Muscle layer of duodenum (tissue), 2 donors: ENCODE measurements around the gene EEPD1.

Source experiments
- H3K27ac ChIP-seq: one replicate; pipeline ENCODE4 v1.7.0; 2013; ENCODE audit warnings: mild to moderate bottlenecking, low read length
- H3K27me3 ChIP-seq: one replicate; pipeline ENCODE4 v1.7.0; 2013; ENCODE audit warnings: low read depth, mild to moderate bottlenecking, control low read depth, low read length
- H3K36me3 ChIP-seq, 2 donors: one replicate each; pipeline ENCODE4 v1.7.0; 2013; ENCODE audit warnings: low read length in 2 of 2, control low read depth in 1 of 2, mild to moderate bottlenecking in 1 of 2; ENCODE audit not compliant: insufficient read depth in 2 of 2, control insufficient read depth in 1 of 2
- H3K4me1 ChIP-seq, 2 donors: one replicate each; pipeline ENCODE4 v1.7.0; 2013; ENCODE audit warnings: low read length in 2 of 2, mild to moderate bottlenecking in 2 of 2, control low read depth in 1 of 2, moderate library complexity in 1 of 2; ENCODE audit not compliant: insufficient read depth in 2 of 2, control insufficient read depth in 1 of 2
- H3K4me3 ChIP-seq, 2 donors: one replicate each; pipeline ENCODE4 v1.7.0; 2013; ENCODE audit warnings: low read length in 2 of 2, low read depth in 1 of 2, mild to moderate bottlenecking in 1 of 2
- H3K9me3 ChIP-seq, 2 donors: one replicate each; pipeline ENCODE4 v1.7.0; 2013; ENCODE audit warnings: low read length in 2 of 2, control low read depth in 1 of 2, mild to moderate bottlenecking in 1 of 2; ENCODE audit not compliant: control insufficient read depth in 1 of 2
- donor health status: healthy.

Gene EEPD1

DNA sequence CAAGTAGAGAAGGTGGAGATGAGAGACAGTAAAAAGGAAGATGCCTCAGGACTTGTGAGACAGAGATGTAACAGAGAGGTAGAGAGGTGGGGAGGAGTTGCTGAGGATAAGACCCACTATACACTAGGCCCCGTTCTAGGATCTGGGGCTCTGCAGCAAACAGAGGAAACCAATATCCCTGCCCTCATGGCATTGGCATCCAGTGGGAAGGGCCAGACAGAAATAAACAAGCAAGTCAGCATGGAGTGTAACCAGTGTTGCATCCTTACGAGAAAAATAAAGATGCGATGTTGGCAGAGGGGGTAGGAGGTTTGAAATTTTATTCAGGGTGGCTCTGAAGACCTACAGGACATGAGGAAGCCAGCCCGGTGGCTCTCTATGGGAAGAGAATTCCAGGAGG is 22.0 kb upstream of the EEPD1 start:
- peaks cover 8 to 16% of the 10 kb centered on the region in 2 donors for H3K4me1 ChIP-seq

DNA sequence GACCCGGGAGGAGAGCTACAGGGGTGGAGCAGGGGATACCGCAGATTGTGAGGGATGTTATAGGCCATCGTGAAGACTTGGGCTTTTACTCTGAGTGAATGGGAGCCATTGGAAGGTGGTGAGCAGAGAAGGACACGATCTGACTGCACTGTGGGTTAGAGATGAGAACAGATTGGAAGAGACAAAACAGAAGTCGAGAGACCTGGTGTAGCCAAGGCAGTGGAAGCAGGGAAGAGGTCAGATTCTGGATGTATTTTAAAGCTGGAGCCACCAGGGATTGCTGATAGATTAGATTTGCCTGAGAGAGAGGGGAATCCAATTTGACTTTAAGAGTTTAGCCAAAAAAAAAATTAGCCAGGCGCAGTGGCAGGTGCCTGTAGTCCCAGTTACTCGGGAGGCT is 21.6 kb upstream of the EEPD1 start:
- Histone ChIP-seq H3K4me1 (peaks cover 8 to 16% of the 10 kb centered on the region in 2 donors), H3K4me3 (no peak overlapping the region), H3K36me3 (no peaks in the 10 kb centered on the region), H3K27me3 (no peaks in the 10 kb centered on the region), H3K27ac (no peak overlapping the region), H3K9me3 (no peaks in the 10 kb centered on the region)

More for the DNA sequence above, 22.0 kb upstream of the EEPD1 start:
- no peak overlapping the region for H3K4me3 ChIP-seq
- no peaks in the 10 kb centered on the region for H3K9me3 ChIP-seq
- no peaks in the 10 kb centered on the region for H3K36me3 ChIP-seq
- no peaks in the 10 kb centered on the region for H3K27me3 ChIP-seq
- no peak overlapping the region for H3K27ac ChIP-seq

DNA sequence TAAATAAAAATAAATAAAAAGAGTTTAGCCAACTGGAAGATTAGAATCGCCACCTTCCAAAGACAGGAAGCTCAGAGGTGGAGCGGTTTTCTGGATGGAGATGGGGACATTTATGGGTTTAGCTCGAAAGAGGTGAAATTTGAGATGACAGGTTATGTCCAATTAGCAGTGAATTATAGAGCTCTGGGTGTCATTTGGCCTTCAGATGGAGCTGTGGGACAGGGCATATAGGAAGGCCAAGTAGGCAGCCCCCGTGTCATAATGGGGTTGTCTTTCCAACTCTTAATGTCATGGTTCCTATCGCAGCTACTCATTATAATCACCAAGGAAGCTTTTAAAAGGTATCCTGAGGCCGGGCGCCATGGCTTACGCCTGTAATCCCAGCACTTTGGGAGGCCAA is 21.0 kb upstream of the EEPD1 start:
- Histone ChIP-seq H3K9me3 (no peaks in the 10 kb centered on the region), H3K4me1 (peaks cover 8 to 16% of the 10 kb centered on the region in 2 donors), H3K36me3 (no peaks in the 10 kb centered on the region), H3K4me3 (no peak overlapping the region), H3K27ac (no peak overlapping the region), H3K27me3 (no peaks in the 10 kb centered on the region)

GRCh38 chr7:36135700-36136099 is 17.4 kb upstream of the EEPD1 start:
- H3K9me3 ChIP-seq = no peaks in the 10 kb centered on the region
- peaks cover 0 to under 1% of the 10 kb centered on the region in 2 donors for H3K4me1 ChIP-seq
- no peak overlapping the region for H3K4me3 ChIP-seq
- H3K27ac ChIP-seq = no peak overlapping the region
- no peaks in the 10 kb centered on the region for H3K36me3 ChIP-seq
- no peaks in the 10 kb centered on the region for H3K27me3 ChIP-seq

- Histone ChIP-seq H3K9me3 (peaks cover 0 to 4% of the 10 kb centered on the region in 2 donors), H3K4me1 (no peaks in the 10 kb centered on the region), H3K27me3 (no peaks in the 10 kb centered on the region), H3K4me3 (no peak overlapping the region), H3K36me3 (no peaks in the 10 kb centered on the region), H3K27ac (no peak overlapping the region)
Observed at GRCh38 chr7:36137258-36137657, 15.8 kb upstream of the EEPD1 start.

- H3K27me3 ChIP-seq = no peaks in the 10 kb centered on the region
- H3K4me3 ChIP-seq = no peak overlapping the region
- H3K9me3 ChIP-seq = peaks cover 0 to 4% of the 10 kb centered on the region in 2 donors
- H3K4me1 ChIP-seq = no peaks in the 10 kb centered on the region
- H3K36me3 ChIP-seq = no peaks in the 10 kb centered on the region
- H3K27ac ChIP-seq = no peak overlapping the region
Observed at GRCh38 chr7:36137754-36138153, 15.3 kb upstream of the EEPD1 start.

DNA sequence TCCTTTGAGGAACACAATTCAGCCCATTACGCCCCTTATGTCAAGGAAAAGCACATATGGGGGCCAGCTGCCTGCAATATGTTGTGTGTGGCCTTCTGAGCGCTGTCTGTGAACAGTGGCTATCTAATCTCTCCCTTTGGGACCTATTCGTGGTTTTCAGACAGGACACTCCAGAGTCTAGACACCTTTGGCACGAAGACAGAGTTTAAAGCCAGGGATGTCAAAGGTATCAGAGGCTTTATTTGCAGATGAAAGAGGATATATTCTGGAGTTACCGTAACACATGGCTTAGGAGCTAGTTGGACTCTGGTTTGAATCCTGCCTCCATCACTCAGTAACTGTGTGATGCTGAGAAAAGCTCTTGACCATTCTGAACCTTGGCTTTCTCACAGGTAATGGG is 14.8 kb upstream of the EEPD1 start:
- no peaks in the 10 kb centered on the region for H3K36me3 ChIP-seq
- H3K4me3 ChIP-seq = no peak overlapping the region
- peaks cover 0 to 4% of the 10 kb centered on the region in 2 donors for H3K9me3 ChIP-seq
- no peaks in the 10 kb centered on the region for H3K4me1 ChIP-seq
- H3K27me3 ChIP-seq = no peaks in the 10 kb centered on the region
- no peak overlapping the region for H3K27ac ChIP-seq

- H3K27me3 ChIP-seq = no peaks in the 10 kb centered on the region
- no peak overlapping the region for H3K27ac ChIP-seq
- no peaks in the 10 kb centered on the region for H3K4me1 ChIP-seq
- no peaks in the 10 kb centered on the region for H3K36me3 ChIP-seq
- H3K9me3 ChIP-seq = peaks cover 0 to 4% of the 10 kb centered on the region in 2 donors
- no peak overlapping the region for H3K4me3 ChIP-seq
Observed at GRCh38 chr7:36141351-36141750, 11.7 kb upstream of the EEPD1 start.

DNA sequence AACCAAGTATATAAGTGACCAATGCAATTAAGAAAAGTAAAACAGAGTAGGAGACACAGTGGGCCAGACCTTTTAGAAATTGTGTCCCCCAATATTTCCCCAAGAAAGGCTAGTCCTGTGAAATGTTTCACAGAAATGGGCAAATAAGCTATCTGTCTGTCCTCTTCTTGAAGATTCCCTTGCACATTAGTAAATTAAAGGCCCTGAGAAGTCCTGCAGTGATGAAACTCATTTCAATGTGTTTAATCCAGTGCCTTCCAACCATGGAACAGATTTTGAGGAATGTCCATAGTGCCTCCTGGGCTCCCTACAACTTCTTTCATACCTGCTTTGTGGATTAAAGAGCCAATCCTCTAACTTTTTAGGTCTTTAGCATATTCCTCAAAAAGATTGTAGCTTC is 11.2 kb upstream of the EEPD1 start:
- no peak overlapping the region for H3K27ac ChIP-seq
- peaks cover 0 to 4% of the 10 kb centered on the region in 2 donors for H3K9me3 ChIP-seq
- no peaks in the 10 kb centered on the region for H3K4me1 ChIP-seq
- no peak overlapping the region for H3K4me3 ChIP-seq
- no peaks in the 10 kb centered on the region for H3K27me3 ChIP-seq
- H3K36me3 ChIP-seq = no peaks in the 10 kb centered on the region

DNA sequence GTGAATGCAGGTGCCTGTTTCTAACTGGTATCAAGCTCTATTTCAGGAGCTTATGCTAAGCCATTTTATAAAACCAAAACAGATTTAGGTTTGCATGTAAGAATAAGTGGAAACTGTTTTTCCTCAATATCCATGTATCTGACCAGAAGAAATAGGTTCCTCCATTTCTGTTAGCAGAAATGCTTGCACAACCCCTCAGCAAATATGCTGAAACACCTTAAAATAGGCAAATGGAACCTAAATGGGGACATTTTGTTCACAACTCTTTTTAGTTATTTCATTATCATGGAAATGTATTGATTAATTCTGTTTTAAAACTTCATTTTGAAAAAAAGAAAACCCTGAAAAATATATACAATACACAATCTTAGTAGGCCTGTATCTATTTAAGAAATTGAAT is 8.9 kb upstream of the EEPD1 start:
- H3K27ac ChIP-seq = no peak overlapping the region
- no peaks in the 10 kb centered on the region for H3K36me3 ChIP-seq
- no peaks in the 10 kb centered on the region for H3K4me1 ChIP-seq
- no peaks in the 10 kb centered on the region for H3K27me3 ChIP-seq
- peaks cover 0 to 11% of the 10 kb centered on the region in 2 donors for H3K9me3 ChIP-seq
- H3K4me3 ChIP-seq = no peak overlapping the region

DNA sequence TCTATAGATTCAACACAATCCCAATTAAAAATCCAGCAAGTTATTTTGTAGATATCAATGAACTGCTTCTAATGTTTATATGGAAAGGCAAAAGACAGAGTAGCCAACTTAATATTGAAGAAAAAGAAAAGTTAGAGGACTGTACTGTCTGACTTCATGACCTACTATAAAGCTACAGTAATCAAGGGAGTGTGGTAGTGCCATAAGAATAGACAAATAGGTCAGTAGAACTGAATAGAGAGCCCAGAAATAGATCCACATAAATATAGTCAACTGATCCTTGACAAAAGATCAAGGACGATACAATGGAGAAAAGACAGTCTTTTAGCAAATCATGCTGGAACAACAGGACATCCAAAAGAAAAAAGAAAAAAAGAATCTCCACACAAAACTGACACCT is 7.4 kb upstream of the EEPD1 start:
- Histone ChIP-seq H3K36me3 (no peaks in the 10 kb centered on the region), H3K27me3 (no peaks in the 10 kb centered on the region), H3K4me3 (no peak overlapping the region), H3K4me1 (no peaks in the 10 kb centered on the region), H3K9me3 (peaks cover 0 to 11% of the 10 kb centered on the region in 2 donors), H3K27ac (no peak overlapping the region)

GRCh38 chr7:36147361-36147760 is 5.7 kb upstream of the EEPD1 start:
- Histone ChIP-seq H3K27ac (no peak overlapping the region), H3K36me3 (no peaks in the 10 kb centered on the region), H3K27me3 (no peaks in the 10 kb centered on the region)

More at GRCh38 chr7:36147361-36147760, 5.7 kb upstream of the EEPD1 start:
- H3K4me1 ChIP-seq = no peaks in the 10 kb centered on the region
- no peak overlapping the region for H3K4me3 ChIP-seq
- peaks cover 0 to 7% of the 10 kb centered on the region in 2 donors for H3K9me3 ChIP-seq
